Measurements from ENCODE around the gene GRXCR1.
A peak's percentile ranks its signal among the peaks of the same experiment; 100 is the strongest.

- TF ChIP-seq, protein P1, sequence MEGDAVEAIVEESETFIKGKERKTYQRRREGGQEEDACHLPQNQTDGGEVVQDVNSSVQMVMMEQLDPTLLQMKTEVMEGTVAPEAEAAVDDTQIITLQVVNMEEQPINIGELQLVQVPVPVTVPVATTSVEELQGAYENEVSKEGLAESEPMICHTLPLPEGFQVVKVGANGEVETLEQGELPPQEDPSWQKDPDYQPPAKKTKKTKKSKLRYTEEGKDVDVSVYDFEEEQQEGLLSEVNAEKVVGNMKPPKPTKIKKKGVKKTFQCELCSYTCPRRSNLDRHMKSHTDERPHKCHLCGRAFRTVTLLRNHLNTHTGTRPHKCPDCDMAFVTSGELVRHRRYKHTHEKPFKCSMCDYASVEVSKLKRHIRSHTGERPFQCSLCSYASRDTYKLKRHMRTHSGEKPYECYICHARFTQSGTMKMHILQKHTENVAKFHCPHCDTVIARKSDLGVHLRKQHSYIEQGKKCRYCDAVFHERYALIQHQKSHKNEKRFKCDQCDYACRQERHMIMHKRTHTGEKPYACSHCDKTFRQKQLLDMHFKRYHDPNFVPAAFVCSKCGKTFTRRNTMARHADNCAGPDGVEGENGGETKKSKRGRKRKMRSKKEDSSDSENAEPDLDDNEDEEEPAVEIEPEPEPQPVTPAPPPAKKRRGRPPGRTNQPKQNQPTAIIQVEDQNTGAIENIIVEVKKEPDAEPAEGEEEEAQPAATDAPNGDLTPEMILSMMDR (IDR thresholded peaks at IDR 0.05) = peak in 4 of 6 experiments; percentile 18 to 47 (median 32)
- no peak for TF ChIP-seq POLR2A (IDR thresholded peaks at IDR 0.05)
These were observed 102.9 kb downstream of the GRXCR1 start for GRCh38 chr4:42995343-42995944.

Measured in esophagus squamous epithelium (tissue), 4 donors.